GM12873 (cell line): ENCODE results near the gene MBNL1.

Experiments used
- TF ChIP-seq, protein P1 (sequence below): IDR thresholded peaks from 2 replicates; pipeline ENCODE4 v1.5.1; 2012; ENCODE audit warnings: low read depth, mild to moderate bottlenecking, moderate library complexity, low read length, control low read depth; ENCODE audit not compliant: insufficient read depth; ENCODE audit errors: missing control alignments

Gene MBNL1

DNA sequence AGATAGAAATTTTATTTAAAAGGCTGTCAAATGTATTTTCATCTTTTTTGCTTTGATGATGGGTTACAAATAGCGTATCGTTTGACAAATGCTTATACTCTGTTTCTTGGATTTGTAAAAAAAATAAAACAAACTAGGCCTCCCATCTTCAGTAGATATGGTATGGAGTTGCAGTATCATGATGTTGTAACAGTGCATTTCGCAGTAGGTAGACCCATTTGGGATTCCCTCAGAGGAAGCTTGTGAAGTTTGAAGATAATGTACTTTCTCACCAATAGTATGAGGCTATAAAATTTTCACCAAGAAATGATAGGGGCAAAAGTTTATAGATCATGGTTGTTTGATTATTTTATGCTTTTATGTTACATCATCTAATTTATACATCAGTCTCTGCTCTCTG is 10.8 kb downstream of the MBNL1 start:
- TF ChIP-seq, protein P1, sequence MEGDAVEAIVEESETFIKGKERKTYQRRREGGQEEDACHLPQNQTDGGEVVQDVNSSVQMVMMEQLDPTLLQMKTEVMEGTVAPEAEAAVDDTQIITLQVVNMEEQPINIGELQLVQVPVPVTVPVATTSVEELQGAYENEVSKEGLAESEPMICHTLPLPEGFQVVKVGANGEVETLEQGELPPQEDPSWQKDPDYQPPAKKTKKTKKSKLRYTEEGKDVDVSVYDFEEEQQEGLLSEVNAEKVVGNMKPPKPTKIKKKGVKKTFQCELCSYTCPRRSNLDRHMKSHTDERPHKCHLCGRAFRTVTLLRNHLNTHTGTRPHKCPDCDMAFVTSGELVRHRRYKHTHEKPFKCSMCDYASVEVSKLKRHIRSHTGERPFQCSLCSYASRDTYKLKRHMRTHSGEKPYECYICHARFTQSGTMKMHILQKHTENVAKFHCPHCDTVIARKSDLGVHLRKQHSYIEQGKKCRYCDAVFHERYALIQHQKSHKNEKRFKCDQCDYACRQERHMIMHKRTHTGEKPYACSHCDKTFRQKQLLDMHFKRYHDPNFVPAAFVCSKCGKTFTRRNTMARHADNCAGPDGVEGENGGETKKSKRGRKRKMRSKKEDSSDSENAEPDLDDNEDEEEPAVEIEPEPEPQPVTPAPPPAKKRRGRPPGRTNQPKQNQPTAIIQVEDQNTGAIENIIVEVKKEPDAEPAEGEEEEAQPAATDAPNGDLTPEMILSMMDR = no peak

DNA sequence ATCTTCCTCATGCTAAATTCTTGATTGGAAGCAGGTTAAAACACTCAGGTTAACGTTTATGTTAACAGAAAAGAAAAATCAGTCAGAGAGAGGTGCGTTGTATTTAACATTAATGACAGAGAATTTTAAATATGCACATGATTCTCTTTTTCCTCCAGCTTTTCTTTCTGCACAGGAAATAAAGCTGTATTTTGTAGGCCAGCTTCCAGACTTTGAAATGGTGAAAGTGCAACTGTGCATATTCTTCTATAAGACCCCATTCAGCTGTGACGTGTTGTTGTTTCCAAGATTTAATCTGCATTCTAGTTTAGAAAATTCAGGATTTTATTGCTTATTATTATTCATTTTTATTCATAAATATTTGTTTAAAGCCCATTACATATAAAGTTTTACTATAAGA is 11.8 kb downstream of the MBNL1 start:
- TF ChIP-seq, protein P1 = no peak

DNA sequence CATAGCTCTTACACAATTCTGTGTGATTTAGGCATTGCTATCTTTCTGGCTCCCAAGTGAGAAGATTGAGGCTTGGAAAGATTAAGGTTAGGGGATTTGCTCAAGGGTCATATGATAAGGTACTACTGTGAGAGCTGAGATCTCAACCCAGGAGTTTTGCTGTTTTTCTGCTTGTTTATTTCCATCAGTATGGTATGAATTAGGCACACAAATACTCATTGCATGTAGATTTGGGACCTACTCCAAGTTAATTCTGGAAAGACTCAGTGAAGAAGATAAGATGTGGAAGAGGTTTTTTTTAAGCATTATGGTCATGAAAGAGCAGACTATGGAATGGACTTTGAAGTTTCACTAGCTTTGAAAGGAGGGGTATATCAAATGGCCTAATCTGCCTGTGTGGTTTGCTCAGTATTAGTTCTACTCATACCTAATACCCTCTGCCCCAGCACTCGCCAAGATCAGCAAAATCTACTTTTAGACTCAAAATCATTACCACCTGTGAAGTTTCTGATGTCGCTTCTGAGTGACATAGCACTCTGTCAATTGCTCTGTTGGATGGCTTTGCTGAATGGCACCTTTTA is 12.5 kb downstream of the MBNL1 start:
- TF ChIP-seq, protein P1 = no peak

GRCh38 chr3:152282813-152283212 is 14.1 kb downstream of the MBNL1 start:
- TF ChIP-seq, protein P1 = no peak

DNA sequence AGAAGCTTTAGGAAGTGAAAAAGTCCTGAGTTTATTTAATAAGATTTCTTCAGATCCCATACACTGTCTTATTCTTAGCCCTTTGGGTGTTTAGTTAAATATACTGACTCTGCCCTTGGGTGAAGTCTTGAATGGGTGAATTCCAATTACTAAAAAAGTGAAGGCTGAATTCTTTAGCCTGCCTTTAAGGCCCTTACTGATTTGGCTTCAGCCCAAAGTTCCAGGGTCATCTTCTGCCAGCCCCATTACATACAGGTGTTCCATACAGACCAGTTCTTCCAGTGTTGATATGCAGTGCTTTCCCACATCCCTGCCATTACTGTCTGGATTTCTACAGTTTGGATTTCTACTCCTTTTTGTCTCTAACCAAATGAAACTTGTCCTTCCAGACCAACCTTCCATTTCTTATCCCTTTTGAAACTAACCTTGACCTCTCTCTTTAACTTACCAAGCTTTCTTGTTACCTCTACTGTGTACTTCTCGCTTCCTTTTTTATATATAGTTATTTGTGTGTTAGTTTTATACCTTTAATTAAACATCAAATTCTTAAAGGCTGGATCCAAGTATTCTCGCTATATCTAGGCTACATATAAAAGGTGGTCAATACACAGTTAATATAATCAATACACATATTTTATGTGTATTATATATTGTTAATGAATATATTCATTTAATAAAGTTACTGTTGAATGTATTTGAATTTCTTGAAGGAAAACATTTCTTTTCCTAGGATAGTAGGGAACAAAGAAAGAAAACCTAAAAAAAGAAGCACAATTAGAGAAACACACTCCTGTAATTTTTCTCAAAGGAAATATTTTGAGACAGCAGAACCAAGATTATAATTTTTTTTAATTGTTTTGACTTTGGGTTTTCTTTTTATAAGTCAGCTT is 15.0 kb downstream of the MBNL1 start:
- TF ChIP-seq, protein P1 = no peak

DNA sequence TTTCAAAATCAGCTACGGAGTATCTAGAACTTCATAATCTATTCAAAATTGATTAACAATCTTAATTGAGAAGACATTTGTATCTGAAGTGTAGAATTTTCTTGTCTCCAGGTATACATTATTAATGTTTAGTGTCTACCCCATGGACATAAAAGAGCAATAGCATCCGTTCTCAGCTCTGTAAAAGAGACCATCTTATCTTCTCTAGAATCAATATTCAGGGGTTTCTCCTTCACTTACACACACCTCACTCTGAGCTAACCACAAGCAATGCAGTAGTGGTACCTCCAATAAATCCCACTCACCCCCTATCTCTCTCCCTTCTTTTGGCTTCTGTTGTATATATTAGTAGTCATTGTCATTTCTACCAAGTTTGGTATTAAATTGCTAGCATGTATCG is 16.2 kb downstream of the MBNL1 start:
- TF ChIP-seq, protein P1 = no peak

GRCh38 chr3:152285509-152285908 is 16.8 kb downstream of the MBNL1 start:
- TF ChIP-seq, protein P1 = no peak
